ENCODE results near the gene RETSAT.
A peak's percentile ranks its signal among the peaks of the same experiment; 100 is the strongest.

Gene RETSAT

DNA sequence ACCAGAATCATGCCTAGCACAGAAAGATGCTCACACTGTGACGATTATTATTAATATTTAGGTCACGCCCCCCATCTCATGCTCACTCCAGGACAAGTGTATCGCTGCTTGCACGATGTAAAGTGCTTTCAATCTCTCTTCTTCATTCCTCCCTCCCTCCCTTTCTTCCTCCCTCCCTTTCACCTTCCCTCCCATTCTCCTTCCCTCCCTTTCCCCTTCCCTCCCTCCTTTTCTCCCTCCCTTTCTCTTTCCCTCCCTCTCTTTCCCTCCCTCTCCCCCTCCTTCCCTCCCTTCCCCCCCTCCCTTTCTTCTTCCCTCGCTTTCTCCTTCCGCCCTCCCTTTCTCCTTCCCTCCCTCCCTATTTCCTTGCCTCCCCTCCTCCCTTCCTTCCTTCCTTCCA, 46.1 kb downstream of the RETSAT start:
- DNase-seq (ENCODE audit: low spot score) = no peak

DNA sequence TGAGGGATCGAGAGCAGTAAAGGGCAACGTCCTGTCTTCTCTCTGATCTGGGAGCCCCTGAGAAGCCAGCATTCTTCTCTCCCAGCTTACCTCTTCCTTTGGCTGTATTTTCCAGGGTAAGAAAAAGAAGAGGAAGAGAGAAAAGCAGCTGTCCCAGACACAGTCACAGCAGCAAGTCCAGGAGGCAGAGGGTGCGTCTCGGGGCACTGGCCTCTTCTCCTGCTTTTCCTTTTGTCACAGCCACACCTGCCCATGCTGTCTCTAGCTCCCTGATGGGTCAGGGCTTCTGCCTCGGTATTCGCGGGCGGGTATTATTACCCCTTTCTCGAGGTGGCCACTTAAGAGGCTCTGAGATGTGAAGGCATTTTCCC, 46.8 kb downstream of the RETSAT start:
- DNase-seq (ENCODE audit: low spot score) = no peak

DNA sequence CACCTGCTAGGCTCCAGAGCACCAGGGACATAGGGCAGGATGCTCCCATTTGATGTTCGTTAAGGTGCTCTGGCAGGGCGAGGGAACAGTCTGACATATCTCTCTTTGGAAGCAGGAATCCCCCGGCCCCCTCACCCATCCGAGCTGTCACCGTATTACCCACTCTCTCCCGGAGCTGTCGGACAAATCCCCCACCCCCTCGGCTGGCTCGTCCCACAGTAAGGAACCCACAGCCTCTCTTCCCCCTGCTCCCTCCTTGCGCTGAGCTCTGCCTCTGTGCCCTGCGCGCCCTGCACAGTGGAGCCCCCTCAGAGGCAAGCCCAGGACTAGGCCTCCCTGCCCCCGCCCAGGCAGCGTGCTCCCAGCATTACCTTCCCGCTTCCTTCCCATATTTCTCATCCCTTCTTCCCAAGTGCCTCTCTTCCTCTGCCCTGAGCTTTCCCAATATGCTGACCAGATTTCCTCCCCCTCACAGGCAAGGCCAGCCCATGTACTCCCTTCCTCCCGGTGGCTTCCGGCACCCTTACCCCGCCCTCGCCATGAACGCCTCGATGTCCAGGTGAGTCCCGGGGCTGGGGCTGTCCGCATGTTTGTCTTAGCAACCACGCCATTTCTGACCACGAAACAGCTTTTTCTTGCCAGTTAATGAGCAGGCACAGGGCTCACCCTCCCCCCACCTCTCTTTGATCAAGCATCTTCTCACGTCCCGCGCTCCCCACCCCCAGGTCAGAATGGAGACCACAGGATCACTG, 50.4 kb downstream of the RETSAT start:
- peak; percentile 56 for DNase-seq (ENCODE audit: low spot score)

DNA sequence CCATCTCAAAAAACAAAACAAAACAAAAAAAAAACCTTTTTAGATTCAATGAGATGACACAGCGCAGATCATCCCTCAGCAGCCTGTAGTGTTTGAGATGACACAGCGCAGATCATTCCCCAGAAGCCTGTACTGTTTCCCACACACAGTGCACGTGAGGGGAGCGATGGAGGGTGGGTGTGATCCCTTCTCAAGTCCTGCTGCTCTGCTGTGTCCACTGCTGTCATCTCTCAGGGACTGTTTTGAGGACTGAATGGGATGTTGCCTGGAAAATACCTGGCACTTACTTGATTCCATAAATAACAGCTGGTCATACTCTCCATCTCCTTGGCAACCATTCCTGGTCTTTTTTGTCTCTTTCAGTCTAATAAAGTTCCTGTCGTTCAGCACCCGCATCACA, 52.2 kb downstream of the RETSAT start:
- DNase-seq (ENCODE audit: low spot score) = no peak

All from cerebellar cortex (tissue), 1 donor.